AG08396 (cell line): ENCODE data around the gene SYNC.
"Not testable (repeated sequence)": the region's sequence is repeated elsewhere in the genome, so short reads cannot be mapped to it uniquely, and the experiment has no call there.

Experiments used
- DNase-seq: peaks from one replicate; pipeline ENCODE4 v3.0.0; 2012; ENCODE audit warnings: low spot score, mixed read lengths

SYNC gene

DNA sequence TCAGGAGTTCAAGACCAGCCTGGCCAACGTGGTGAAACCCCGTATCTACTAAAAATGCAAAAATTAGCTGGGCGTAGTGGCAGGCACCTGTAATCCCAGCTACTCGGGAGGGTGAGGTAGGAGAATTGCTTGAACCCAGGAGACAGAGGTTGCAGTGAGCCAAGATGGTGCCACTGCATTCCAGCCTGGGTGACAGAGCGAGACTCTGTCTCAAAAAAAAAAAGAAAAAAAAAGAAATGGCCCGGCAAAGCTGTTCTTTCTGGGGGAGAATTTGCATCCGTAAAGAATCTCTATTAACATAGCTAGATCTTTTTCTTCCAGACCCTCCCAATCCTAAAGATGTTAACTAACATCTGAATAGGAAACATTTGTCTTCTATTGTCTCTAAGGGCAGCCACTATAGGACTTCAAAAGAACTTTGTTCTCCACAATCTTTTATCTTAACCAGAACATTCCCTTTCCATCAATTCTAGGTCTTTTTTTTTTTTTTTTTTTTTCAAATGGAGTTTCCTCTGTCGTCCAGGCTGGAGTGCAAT is 60.2 kb downstream of the SYNC start:
- not testable (repeated sequence) for DNase-seq

DNA sequence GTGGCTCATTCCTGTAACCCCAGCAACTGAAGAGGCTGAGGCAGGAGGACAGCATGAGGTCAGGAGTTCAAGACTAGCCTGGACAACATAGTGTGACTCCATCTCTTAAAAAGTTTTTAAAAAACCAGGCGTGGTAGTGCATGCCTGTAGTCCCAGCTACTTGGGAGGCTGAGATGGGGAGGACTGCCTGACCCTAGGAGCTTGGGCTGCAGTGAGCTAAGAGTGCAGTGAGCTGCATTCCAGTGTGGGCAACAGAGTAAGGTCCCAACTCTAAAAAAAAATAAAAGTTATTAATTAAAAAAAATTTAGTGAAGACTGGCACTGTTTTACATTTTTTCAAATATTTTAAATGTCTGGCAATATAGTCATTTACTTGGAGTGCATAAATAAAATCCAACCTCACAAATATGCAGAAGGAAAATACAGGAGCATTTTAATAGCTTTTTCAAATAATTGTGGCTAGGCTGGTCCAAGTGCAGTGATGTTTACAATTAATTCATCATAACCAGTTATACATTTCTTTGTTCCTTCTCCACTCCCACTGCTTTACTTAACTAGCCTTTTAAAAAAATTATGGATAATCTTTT is 63.0 kb downstream of the SYNC start:
- DNase-seq = no peak

DNA sequence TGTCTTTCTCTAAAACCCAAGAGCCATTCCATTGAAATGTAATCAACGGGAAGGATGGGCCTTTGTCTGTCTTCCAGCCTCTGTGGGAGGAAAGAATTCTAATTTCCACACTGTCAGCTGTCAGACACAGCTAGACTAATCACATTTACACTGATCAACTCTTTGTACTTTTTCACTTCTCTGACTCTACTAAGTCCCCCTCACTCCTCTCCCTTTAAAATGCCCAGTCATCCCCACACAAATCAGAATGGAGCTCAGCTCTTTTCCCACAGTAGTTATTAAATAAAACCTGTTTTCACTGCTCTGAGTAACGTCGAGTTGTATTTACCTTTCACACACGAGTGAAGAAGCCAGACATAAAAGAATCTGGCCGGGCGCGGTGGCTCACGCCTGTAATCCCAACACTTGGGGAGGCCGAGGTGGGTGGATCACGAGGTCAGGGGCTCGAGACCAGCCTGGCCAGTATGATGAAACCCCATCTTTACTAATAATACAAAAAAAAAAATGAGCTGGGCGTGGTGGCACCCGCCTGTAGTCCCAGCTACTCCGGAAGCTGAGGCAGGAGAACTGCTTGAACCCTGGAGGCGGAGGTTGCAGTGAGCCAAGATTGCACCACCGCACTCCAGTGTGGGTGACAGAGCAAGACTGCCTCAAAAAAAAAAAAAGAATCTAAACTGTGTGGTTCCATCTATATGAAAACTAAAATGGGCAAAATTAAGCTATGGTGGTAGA is 65.5 kb downstream of the SYNC start:
- no peak for DNase-seq

DNA sequence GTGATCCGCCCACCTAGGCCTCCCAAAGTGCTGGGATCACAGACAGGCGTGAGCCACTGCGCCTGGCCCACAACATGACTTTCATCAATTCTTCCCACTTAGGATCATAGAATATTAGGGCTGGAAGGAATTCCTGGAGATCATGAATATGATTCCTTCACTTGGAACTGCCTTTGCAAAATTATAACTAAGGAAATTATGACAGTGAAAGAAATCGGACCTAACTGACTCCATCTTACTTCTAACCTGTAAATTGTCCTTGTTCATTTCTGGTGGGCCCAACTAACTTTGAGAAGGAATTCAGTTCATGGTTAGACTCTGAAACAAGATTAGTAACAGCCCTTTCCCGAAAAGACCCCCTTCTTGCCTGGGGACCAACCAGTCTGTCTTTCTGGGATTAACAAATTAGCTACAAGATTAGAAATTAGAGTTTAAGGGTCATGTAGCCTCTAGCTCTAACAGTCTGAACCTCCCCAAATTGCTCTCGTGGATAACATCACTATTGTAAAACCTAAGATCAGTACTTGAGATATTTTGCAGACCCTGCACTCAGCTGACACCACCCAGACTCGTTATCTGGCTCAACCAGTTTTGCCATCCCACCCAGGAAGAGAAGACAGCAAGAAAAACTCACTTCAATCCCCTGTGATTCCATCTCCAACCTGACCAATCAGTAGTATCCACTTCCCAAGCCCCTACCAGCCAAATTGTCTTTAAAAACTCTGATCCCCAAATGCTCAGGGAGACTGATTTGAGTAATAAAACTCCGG is 66.9 kb downstream of the SYNC start:
- DNase-seq = no peak

DNA sequence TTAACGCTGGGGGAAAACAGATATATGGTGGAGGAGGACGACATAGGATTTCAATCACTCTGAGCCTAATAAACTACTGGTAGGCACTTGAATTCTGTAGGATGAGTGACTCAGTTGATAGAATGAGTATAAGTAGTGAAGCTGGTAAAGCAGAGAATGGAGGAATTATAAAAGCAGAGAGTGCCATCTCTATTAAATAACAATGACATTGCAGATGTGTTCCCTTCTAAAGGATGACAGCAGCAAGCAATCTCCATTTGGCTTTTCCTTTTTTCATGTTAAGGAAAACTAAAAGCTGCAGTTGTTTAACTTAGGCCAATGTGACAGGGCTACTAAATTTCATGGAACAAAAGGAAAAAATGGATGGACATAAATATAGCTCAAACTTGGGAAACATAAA is 69.7 kb downstream of the SYNC start:
- no peak for DNase-seq

DNA sequence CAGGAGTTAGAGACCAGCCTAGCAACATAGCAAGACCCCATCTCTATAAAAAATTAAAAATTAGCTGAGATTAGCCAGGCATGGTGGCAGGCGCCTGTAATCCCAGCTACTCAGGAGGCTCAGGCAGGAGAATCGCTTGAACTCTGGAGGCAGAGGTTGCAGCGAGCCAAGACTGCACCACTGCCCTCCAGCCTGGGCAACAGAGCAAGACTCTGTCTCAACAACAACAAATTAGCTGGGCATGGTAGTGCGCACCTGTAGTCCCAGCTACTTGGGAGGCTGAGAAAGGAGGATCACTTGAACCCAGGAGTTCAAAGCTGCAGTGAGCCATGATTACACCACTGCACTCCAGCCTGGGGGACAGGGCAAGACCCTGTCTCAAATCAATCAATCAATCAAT is 72.4 kb downstream of the SYNC start:
- not testable (repeated sequence) for DNase-seq
